Stimulated activated CD8-positive, alpha-beta memory T cell treated with anti-CD3 and anti-CD28 coated beads, Interleukin-15, amount 100 ng/mL, for 4 hours (primary cell): Measurements from ENCODE around the gene FMN1.

ENCODE experiments used
- DNase-seq, 2 donors: peaks; one replicate each; pipeline ENCODE4 v3.0.0-alpha.2; 2020; ENCODE audit warnings: low read depth in 2 of 2

FMN1 gene

DNA sequence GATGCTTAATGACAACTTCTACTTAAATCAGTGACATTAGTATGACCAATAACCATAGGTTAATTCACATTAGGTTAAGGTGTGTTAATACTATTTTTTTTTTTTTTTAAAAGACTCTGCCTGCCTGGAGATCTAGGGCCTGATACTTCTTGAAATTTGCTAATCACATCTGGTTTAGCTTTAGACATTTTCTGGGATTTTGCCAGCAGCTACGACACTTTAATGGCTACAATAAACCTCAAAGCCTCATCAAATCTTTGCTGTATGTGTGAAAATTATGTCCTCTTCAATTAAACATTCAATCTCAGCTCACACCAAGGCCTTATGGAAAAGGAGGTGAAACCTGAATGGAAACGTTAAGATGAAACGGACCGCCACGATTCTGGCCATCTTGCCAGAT, 308.8 kb downstream of the FMN1 start:
- DNase-seq, result no peak

DNA sequence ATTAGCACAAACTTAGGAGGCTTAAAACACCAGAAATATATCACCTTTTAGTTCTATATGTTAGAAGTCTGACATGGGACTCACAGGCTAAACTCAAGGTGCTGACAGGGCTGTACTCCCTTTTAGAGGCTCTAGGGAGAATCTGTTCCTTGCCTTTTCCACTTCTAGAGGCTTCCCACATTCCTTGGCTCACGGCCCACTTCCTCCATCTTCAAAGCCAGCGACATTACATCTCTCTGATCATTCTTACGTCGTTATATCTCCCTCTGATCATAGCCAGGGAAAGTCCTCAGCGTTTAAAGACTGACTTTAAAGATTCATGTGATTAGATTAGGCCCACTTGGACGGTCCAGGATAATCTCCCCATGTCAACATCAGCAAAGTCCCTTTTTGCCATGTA, 310.4 kb downstream of the FMN1 start:
- no peak for DNase-seq

DNA sequence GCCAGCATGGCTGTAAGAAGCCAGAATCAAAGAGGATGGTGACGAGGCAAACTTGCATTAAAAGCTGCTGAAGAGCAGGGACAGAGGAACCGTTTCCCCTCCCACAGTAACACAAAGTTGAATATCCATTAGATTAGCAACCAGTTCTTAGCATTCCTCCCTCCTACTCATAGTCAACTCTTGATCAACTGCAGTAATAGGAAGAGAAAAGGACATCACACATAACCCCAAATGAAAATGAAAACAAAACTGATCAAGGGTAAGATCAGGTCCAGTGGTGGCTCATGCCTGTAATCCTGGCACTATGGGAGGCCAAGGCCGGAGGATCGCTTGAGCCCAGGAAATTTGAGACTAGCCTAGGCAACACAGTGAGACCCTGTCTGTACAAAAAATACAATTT, 311.6 kb downstream of the FMN1 start:
- DNase-seq, result no peak

DNA sequence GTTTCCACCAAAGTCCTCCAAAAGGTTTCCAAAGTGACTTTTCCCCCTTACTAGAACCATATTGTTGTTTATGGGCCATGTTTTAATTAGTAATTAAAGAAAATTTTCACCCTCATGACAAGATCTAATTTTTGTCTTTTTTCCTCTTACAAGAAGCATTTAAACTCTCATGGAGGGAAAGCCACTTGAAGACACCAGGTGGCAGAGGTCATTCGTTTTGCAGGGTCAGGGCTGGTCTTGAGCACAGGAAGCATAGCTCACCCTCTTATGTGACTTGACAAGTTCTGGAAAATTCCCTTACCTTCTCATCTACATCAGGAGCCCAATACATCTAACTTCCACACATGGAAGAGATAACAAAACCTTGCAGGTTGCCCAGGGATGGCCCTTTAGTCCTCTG, 313.0 kb downstream of the FMN1 start:
- DNase-seq, result no peak

DNA sequence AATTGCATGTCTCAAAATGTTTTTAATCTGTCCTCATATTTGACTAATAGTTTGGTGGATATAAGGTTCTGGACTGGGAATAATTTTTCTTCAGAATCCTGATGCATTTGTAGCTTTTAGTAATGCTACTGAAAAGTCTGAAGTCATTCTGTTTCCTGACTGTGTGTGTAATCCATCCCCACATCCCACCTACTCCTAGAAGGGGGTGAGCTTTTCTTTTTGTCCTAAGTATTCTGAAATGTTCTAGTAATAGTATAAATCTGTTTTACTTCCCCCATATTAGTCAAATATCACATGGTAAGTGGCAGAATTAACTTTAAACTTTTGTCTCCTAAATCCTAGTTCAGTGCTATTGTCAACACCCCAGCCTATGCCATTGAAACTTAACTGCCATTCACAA, 313.9 kb downstream of the FMN1 start:
- no peak for DNase-seq

DNA sequence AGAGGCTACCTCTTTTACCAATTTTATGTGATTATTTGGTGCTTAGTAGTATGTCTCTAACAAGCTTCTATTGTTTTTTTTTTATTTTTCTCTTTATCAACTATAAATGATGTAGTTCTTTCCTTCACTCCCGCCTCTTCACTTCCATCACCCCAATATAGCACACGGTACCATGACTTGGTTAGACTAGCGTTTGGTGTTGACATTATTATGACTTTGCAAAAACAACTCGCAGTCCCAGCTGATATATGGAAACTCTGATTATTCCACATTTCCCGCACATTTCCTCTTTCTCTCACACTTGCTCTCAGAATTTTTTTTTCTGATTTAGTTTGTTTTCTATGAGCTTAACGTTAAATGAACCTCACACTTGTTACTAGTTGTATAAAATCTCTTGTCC, 314.5 kb downstream of the FMN1 start:
- no peak for DNase-seq

DNA sequence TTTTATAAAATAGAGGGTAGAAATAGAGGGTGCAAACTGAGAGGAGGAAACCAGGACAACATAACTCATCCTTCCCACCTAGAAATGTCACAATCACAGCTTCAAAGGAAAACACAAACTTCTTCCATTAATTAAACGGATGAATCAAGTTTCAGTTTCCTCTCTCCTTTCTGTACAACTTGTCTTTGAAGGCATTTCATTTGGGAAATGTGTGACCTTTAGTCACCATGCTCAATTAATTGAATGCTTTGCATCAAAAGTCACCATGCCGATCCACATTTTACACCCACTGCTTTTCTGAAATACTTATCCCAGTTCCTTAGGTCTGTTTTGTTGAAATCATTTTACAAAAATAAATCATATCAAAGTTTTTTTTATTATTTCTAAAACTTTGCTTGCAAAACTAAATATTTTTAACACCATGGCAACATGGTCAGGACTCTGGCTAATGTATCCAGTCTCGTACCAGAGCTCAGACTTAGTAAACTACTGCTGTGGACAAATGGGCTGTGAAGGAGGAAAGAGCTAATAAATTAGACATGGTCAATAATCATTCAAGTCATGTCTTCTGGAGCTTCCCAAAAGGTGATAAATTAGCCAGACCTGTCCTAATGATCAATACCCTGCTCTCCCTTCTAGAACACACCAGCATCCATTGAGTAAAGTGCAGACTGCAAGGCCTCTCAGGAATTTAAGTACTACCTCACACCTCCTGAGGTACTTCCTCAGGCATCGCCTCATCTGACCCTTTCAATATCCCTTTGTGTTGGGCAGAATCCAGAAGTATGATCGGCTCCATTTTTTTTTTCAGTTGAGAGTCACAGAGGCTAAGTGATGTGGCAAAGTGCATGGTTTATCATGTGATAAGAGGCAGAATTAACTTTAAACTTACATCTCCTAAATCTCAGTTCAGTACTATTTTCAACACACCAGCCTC, 315.4 kb downstream of the FMN1 start:
- DNase-seq, result no peak

DNA sequence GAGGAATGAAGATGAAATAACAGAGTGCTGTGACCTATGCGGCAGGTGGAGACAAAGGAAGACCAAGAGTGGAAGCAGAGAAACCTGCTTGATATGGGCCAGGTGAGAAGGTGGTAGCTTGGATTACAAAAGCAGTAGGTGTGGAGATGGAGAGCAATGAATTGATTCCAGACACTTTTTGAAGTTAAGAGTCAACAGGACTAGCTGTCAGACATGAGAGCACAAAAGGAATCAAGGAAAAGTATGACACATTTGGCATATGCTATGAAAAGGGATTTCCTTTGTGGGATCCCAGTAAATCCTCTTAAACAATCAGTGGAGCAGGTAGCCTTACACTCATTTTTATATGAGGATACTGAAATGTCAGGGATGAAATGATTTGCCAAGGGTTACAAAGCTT, 316.2 kb downstream of the FMN1 start:
- DNase-seq, result no peak

DNA sequence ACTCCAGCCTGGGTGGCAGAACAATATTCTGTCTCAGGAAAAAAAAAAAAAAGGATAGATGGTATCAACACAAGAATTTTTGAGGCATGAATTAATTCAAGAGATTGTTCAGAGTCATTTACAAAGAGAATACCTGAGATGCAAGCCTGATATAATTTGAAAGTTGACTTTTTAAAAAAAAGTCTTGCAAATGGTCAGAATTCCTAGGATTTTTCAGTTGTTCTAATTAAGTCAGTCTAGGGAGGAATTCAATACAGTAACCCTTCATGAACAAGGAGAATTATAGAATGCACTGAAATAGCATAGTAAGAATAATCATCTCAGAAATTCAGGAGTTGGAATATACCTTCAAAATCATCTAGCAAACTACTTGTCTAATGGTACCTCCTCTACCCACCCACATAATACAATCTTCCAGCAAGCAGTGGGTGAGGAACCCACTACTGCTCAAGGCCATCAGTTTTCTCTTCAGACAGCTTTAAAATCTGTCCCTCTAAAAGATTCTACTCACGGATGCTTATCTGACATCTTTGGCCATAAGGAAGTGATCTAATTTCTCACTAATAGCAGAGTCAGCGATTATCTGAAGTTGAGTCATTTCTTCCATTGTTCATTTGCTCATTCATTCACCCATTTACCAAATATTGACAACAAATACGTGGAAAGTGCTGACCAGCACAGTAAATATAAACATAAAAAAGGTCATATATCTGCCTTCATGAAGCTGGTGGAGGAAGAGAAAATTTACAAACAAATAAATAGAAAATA, 317.1 kb downstream of the FMN1 start:
- DNase-seq, result no peak

DNA sequence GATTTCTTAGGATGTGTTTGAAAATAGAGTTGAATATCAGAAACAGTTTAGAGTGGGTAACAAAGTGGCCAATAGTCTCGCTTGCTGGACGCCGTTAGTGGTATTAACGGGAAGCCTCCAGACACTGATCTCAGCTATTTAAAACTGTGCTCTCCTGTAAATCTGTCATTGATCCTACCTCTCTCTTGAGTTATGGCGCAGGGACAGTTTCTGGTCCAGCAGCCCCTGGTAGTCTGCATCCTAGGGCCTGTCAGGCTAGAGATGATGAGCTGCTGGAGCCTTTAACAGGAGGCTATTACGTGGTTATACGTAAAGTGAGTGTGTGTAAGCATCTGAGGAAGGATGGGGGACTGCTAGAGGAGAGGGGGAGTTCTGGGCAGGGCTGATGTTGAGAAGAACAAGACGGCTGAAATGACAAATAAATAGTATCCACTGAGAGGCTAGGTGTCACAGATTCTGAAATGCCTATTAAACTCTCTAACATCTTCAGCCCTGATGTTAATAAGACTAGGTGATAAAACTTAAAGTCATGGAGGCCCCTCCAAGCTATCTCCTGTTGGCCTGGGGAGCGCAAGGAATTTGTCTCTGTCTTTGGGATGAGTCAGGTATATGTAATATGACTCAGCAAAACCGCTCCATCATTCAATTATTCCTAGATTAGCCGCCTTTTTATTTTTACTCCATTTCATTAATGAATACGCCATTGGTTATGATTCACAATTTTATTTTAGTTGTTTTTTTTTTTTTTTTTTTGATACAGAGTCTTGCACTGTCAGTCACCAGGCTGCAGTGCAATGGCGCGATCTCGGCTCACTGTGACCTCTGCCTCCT, 321.0 kb downstream of the FMN1 start:
- DNase-seq, result no peak

DNA sequence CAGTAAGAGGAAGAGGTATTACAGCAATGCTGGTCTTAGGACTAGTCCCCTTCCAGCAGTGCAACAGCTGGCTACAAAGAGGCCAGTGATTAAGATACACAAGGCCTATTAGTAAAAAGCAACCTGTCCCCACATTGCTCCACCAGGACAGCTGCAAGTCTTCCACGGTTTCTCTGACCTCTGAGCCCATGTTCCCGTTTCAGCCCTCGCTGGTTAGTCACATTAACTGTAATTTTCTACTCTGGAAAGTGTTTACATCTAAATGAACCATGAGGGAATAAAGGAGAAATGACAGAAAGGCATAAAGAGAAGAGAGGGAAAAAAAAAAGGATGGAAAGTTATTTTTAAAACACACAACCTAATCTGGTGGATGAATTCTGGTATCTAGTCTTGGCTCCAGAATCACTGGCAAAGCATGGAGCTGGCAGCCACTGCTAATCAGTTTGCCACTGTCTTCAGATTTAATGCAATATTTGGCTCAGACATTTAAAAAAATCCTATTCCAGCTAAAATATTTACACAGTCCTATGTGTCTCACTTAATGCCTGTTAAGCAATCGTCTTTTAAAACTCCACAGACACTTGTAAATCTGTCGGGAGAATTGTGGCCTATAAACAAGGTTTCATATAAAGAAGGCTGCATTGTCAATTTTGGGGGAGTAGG, 321.8 kb downstream of the FMN1 start:
- DNase-seq, result no peak

DNA sequence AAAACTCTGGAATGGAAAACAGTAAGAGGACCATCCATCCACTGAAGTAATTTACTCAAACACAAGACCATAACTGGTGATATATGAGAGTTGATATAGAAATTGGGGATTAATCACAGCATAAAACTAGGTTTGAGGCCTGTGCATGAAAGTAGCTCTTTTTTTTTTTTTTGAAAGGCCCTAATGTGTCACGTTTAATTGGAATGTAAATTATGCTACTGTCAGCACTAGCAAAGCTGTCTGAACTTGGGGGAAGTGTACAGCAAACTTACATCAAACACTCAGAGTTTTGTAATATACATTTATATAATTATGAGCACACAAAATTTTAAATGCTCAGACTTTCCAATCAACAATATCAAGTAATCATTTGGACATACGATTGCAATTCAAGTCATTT, 322.6 kb downstream of the FMN1 start:
- DNase-seq, result no peak

DNA sequence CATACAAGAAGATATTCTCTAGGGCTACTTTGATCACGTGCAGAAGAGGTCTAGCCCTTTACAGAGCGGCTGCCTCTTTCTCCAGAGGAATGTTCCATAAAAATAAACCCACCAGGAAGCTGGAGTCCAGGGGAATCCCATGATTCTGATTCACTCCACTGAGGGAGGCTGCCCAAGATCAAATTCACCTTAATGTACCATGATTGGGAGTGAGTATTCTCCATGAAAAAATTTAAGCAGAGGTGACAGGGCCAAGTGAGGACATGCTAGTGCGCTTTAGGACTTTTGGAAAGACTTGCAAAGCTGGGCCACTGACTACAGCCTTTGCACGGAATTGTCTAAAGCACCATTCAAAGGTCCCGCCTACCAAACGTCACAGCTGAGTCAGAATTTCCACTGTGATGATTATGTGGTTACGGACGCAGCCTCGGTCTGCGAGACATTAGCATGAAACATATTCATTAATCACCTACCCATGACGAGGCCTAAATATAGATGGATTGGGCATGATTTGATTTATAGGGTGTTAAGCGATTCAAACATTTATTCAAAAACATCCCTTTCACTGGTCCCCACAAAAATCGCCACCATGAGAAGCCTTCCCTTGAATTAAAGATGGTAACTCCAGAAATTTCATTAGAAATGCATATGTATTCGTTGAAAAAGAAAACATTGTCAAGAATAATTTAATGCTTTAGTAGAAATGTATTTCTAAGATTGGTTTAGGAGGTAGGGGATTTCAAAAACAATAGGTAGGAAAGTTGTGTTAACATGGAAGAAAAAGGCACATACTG, 324.1 kb downstream of the FMN1 start:
- no peak for DNase-seq

DNA sequence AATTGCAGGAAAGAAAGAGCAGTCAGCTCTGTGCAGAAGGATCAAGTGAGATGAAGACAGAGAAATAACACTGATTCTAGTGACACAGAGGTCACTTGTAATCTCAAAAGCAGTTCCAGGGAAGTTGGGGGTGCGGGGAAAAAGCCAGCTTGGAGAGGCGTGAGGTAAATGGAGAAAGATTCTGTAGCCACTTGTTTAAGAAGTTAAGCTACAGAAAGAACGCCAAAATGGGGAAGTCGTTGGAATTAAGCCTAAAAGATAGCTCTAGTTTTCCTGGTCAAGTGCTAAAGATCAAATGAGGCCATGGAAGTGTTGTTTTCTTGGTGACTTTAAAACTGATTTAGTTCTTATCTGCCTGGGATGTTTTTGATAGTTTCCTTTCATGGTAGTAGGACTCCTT, 324.7 kb downstream of the FMN1 start:
- no peak for DNase-seq

DNA sequence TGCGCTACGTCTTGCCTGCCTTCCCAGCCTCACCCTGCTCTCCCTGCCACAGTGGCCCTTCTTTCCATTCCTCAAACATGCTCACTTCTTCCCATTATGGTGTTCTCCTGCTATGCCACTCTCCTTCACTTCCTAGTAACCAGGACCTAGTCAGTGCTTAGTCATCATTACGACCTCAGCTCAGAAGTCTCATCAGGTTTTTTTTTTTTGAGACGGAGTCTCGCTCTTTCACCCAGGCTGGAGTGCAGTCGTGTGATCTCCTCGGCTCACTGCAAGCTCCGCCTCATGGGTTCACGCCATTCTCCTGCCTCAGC, 327.2 kb downstream of the FMN1 start:
- no peak for DNase-seq

DNA sequence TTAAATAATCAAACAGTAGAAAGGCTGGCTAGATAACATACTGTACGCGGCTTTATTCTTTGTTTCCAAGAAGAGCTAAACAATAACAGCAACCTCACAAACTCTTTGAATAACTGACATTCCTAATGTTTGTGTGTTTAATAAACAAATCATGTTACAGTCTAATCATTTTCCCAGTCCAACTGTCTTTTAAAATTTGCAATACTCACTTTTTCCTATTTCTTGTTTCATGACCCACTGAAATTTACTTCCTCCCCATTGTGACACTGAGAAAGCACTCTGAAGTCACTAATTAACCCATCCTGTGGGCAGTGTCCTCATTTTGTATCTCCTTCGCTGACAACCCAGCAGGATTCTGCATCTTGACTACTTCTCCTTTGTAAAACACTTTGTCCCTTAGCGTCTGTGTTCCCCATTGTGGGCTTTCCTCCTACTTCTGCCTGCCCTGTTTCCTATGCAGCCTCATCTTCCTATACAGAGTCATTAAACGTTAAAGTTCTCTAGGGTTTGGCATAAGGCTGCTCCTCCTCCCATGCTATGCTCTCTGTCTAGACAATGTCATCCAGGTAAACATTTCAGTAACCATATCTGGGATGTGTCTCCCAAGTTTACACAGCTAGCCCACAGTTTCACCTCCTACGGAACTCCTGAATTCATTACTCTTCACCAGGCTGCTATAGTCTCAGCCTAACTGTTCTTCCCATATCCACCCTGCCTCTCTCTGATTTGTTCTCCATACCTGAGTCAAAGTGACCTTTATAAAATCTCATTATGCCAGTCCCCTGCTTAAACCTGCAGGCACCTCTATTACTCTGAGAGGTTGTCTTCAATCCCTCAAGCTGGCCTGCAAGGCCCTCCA, 327.8 kb downstream of the FMN1 start:
- DNase-seq, result no peak

DNA sequence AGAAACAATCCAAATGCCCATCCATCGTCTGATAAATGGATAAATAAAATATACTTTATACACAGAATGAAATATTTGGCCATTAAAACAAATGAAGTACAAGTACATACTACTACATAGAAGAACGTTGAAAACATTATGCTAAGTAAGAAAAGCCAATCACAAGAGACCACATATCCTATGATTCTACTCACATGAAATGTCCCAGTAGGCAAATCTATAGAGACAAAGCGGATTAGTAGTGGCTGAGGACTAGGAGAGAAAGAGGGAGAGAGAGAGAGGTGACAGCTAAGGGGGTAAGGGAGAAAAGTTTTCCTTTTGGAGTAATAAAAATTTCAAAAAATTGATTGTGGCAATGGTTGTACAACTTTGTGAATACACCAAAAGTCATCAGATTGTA, 329.7 kb downstream of the FMN1 start:
- no peak for DNase-seq

DNA sequence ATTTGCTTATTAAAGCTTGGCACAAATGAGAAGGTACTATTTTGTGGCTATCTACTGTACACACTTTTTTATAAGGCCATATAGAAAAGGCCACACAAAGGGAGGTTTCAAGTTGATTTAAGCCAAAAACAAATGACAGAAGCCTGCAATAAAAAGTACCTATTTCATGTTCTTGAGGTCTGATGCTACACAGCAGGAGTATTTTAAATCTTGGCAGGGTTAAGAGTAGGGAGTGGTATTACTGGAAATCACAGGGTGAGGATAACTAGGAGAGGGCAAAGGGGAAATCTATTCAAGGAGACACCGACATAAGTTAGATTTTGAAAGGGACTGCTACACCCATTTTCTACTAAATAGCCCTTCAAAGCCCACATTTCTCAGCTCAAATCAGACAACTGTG, 330.5 kb downstream of the FMN1 start:
- no peak for DNase-seq

DNA sequence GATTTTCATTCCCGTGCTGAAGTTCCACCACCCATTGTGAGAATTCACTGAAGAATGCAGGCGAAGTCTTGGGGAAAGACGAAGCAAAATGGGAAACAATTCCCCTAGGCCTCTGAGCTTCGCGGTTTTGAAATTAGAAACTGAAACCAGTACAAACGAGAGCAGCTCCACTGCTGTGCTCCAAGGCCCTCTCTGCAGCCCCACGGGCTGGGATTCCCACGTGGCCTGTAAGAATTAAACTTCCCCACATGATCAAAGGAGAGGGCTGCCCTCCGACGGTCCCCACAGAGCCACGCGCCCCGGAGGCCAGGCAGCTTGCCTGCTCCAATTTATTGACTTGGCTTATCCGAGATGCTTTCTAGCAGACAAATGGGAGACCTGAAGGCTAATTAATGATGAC, 332.8 kb downstream of the FMN1 start:
- DNase-seq, result no peak

DNA sequence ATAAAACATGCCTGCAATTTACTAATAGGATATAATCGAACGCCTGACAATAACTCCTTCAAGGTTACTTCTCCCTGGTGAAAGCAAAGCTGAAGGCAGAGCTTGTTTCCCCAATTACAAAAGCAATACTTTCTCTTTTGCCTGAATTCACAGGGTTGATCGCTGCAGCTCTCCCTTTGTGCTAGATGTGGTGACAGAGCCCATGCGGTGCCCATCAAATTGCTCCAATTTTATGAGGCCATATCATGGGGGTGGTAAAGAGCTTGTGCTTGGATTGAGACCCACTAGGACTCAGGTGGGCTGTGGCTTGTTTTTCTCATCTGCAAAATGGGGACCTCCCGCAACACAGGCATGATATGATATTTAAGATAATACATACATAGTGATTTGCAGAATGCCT, 333.3 kb downstream of the FMN1 start:
- DNase-seq, result no peak
